ENCODE measurements around the gene TXNIP.

DNA sequence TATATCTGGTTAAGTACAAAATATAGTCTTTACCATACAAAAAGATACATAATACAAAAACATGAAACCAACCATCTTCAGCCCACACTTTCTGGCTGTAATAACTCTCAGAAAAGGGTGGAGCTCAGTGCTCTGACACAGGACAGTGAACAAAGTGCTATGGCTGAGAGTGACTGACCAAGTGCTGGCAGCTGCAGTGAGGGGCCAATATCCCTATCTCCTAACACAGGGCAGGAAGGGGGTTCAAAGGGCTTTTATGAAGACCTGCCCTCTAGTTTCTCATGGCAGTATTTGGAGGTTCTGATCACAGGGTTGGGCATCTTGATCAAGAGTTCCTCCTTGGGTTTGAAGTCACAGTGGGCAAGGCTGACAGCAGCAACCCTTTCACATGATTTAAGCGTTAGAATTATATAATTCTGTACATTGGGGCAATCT is 3.9 kb downstream of the TXNIP start:
- TF ChIP-seq, protein P1, sequence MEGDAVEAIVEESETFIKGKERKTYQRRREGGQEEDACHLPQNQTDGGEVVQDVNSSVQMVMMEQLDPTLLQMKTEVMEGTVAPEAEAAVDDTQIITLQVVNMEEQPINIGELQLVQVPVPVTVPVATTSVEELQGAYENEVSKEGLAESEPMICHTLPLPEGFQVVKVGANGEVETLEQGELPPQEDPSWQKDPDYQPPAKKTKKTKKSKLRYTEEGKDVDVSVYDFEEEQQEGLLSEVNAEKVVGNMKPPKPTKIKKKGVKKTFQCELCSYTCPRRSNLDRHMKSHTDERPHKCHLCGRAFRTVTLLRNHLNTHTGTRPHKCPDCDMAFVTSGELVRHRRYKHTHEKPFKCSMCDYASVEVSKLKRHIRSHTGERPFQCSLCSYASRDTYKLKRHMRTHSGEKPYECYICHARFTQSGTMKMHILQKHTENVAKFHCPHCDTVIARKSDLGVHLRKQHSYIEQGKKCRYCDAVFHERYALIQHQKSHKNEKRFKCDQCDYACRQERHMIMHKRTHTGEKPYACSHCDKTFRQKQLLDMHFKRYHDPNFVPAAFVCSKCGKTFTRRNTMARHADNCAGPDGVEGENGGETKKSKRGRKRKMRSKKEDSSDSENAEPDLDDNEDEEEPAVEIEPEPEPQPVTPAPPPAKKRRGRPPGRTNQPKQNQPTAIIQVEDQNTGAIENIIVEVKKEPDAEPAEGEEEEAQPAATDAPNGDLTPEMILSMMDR (IDR thresholded peaks at IDR 0.05) = no peak
- no peak for TF ChIP-seq ZFX (IDR thresholded peaks at IDR 0.05; ENCODE audit: borderline replicate concordance)

All from 22Rv1 (cell line).